SU-DHL-6 (cell line): ENCODE data around the gene SIRPD.

Experiments used
- H2AFZ ChIP-seq: fragments of 200-600 bp; sonication (generic); 2 replicates; pipeline ENCODE4 v1.6.1; 2014; ENCODE audit warnings: low read depth, mild to moderate bottlenecking, moderate library complexity, mixed read lengths, antibody characterized with exemption, low read length; ENCODE audit not compliant: severe bottlenecking
- H3F3A ChIP-seq: fragments of 200-600 bp; shearing (Covaris generic); 2 replicates; pipeline ENCODE4 v1.6.0; 2016; ENCODE audit warnings: antibody characterized with exemption, mild to moderate bottlenecking; ENCODE audit not compliant: insufficient read depth
- H3K27ac ChIP-seq: fragments of 200-600 bp; sonication (generic); 2 replicates; pipeline ENCODE4 v1.5.1; 2016; ENCODE audit warnings: low read depth, mild to moderate bottlenecking, low read length, moderate library complexity, mixed read lengths
- H3K27me3 ChIP-seq: fragments of 200-600 bp; sonication (generic), shearing (Covaris generic); 2 replicates; pipeline ENCODE4 v1.6.0; 2014; ENCODE audit warnings: mild to moderate bottlenecking, low read length
- H3K36me3 ChIP-seq: fragments of 200-600 bp; sonication (generic); 2 replicates; pipeline ENCODE4 v1.6.1; 2014; ENCODE audit warnings: mild to moderate bottlenecking, low read length, mixed read lengths
- H3K4me2 ChIP-seq: fragments of 300-600, 200-600 bp; shearing (Covaris generic), sonication (generic); 2 replicates; pipeline ENCODE4 v1.6.0; 2014; ENCODE audit warnings: low read length, low read depth, mild to moderate bottlenecking; ENCODE audit not compliant: poor library complexity, severe bottlenecking
- H3K4me3 ChIP-seq: fragments of 200-600 bp; sonication (generic); 2 replicates; pipeline ENCODE4 v1.5.1; 2014; ENCODE audit warnings: antibody characterized with exemption, low read length, mild to moderate bottlenecking, mixed read lengths; ENCODE audit not compliant: insufficient read depth, poor library complexity, severe bottlenecking
- H3K79me2 ChIP-seq: fragments of 200-600 bp; sonication (generic); 2 replicates; pipeline ENCODE4 v1.6.1; 2014; ENCODE audit warnings: mild to moderate bottlenecking, low read length, moderate library complexity; ENCODE audit not compliant: insufficient read depth
- H3K9ac ChIP-seq: fragments of 200-600 bp; sonication (generic); 2 replicates; pipeline ENCODE4 v1.7.0; 2014; ENCODE audit warnings: mild to moderate bottlenecking, low read length
- H3K9me2 ChIP-seq: fragments of 200-600 bp; sonication (generic); replicated peaks from 2 replicates; pipeline ENCODE4 v1.6.1; 2014; ENCODE audit warnings: low read length; ENCODE audit not compliant: insufficient read depth
- H3K9me3 ChIP-seq: fragments of 200-600 bp; sonication (generic); 2 replicates; pipeline ENCODE4 v1.6.1; 2014; ENCODE audit warnings: low read length, mixed read lengths; ENCODE audit not compliant: insufficient read depth
- H4K20me1 ChIP-seq: fragments of 200-600 bp; sonication (generic); 2 replicates; pipeline ENCODE4 v1.6.1; 2014; ENCODE audit warnings: low read depth, mild to moderate bottlenecking, antibody characterized with exemption, low read length, moderate library complexity, mixed read lengths
- EZH2phosphoT487 ChIP-seq: fragments of 200-600 bp; sonication (generic), shearing (Covaris generic); conservative IDR thresholded peaks from 2 replicates; pipeline ENCODE4 v1.6.1; 2018; ENCODE audit warnings: mild to moderate bottlenecking, antibody characterized with exemption, low read length, moderate library complexity, mixed read lengths
- TF ChIP-seq, protein P1 (sequence below): fragments of 200-600 bp; sonication (generic); IDR thresholded peaks from one replicate; pipeline ENCODE4 v1.5.1; 2017; ENCODE audit warnings: antibody characterized with exemption, mild to moderate bottlenecking, low read length, moderate library complexity; ENCODE audit not compliant: insufficient read depth, poor library complexity, severe bottlenecking

Gene SIRPD

DNA sequence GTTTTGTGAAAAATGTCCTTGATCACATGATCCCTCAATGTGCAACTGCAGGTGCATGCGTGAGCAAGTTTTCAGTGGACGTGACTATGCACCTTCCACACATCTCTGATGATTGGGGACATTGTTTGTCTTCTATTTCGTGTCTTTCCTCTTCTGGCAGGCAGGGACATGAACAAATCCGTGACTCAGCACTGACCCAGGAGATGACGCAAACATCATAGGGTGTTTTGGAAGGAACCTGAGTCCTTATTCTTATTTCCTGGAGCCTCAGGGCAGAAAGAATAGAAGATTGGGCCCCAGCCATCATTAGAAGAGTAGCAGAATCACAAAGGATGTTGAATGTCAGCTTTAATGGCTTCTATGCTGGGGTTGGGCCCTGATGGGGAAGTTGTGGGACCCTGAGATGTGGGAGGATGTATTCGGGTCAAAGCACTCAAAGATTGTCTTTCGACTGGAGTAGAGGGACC is 11.9 kb upstream of the SIRPD start:
- Histone ChIP-seq H3K9ac (no peak overlapping the region), H3K4me2 (no peak overlapping the region), H2AFZ (no peak overlapping the region)

DNA sequence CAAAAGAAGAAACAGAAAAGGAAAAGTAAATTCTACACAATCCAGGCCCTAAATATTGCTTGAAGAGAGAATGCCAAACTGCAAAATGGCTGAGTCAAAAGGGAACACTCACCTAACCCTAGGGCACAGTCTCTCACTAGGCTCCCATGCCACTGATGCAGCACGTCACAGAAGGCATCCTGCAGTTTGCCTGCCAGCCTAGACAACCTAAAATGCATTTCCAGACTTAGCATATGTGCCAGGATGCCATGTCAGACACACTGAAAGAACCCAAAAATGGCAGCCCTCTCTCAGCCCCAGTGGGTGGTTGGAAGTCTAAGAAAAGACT is 10.6 kb upstream of the SIRPD start:
- H3K9ac ChIP-seq: no peak overlapping the region
- H3K9me3 ChIP-seq: no peaks in the 10 kb centered on the region
- H2AFZ ChIP-seq: no peak overlapping the region
- H3K79me2 ChIP-seq: no peaks in the 10 kb centered on the region
- no peaks in the 10 kb centered on the region for H4K20me1 ChIP-seq
- no peaks in the 10 kb centered on the region for H3K9me2 ChIP-seq
- H3K4me3 ChIP-seq: no peak overlapping the region
- H3K27ac ChIP-seq: no peak overlapping the region
- H3F3A ChIP-seq: no peaks in the 10 kb centered on the region
- TF ChIP-seq EZH2phosphoT487: no peak
- TF ChIP-seq, protein P1, sequence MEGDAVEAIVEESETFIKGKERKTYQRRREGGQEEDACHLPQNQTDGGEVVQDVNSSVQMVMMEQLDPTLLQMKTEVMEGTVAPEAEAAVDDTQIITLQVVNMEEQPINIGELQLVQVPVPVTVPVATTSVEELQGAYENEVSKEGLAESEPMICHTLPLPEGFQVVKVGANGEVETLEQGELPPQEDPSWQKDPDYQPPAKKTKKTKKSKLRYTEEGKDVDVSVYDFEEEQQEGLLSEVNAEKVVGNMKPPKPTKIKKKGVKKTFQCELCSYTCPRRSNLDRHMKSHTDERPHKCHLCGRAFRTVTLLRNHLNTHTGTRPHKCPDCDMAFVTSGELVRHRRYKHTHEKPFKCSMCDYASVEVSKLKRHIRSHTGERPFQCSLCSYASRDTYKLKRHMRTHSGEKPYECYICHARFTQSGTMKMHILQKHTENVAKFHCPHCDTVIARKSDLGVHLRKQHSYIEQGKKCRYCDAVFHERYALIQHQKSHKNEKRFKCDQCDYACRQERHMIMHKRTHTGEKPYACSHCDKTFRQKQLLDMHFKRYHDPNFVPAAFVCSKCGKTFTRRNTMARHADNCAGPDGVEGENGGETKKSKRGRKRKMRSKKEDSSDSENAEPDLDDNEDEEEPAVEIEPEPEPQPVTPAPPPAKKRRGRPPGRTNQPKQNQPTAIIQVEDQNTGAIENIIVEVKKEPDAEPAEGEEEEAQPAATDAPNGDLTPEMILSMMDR: no peak
- no peaks in the 10 kb centered on the region for H3K27me3 ChIP-seq
- H3K4me2 ChIP-seq: no peak overlapping the region
- no peaks in the 10 kb centered on the region for H3K36me3 ChIP-seq

More for the DNA sequence above, 11.9 kb upstream of the SIRPD start:
- no peaks in the 10 kb centered on the region for H3K9me3 ChIP-seq
- H3K36me3 ChIP-seq: no peaks in the 10 kb centered on the region
- no peak overlapping the region for H3K27ac ChIP-seq
- no peaks in the 10 kb centered on the region for H3K27me3 ChIP-seq
- no peaks in the 10 kb centered on the region for H3F3A ChIP-seq
- H4K20me1 ChIP-seq: no peaks in the 10 kb centered on the region
- no peak overlapping the region for H3K4me3 ChIP-seq
- no peaks in the 10 kb centered on the region for H3K79me2 ChIP-seq
- TF ChIP-seq, protein P1: no peak
- no peak for TF ChIP-seq EZH2phosphoT487
- H3K9me2 ChIP-seq: no peaks in the 10 kb centered on the region

DNA sequence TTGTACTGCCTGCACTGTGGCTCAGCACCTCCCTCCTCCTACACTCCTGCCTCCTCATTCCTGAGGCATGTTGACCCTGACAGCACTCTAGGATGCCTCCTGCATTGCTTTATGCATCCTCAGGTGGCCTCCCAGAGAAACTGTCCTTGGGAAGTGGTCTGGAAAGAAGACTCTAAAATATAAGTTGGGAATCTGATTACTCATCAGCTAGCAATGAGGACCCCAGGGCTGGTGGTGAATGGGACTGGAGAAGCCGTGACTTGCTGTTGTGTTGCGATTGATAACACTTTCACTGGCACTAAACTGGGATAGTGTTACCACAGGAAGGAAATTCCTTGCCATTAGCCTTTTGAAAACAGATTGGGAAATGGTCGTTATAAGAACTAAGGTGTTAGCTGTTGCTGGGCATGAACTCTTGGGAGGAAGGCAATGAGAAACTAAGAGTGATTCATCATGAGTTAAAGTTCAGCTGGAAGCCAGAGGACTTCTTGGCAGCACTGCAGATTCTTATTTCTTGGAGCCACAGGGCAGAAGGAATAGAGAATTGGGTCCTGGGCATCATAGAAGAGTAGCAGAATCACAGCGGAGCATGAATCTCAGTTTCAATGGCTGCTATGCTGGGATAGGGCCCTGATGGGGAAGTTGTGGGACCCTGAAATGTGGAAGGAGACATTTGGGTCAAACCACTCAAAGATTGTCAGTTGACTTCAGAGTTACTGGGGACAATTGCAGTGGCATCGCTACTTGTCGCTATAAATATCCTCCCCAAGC is 10.1 kb upstream of the SIRPD start:
- H3K9ac ChIP-seq: no peak overlapping the region
- no peaks in the 10 kb centered on the region for H3K79me2 ChIP-seq
- H3K9me2 ChIP-seq: no peaks in the 10 kb centered on the region
- H3K27ac ChIP-seq: no peak overlapping the region
- H3K9me3 ChIP-seq: no peaks in the 10 kb centered on the region
- H3F3A ChIP-seq: no peaks in the 10 kb centered on the region
- no peak overlapping the region for H3K4me3 ChIP-seq
- no peaks in the 10 kb centered on the region for H3K27me3 ChIP-seq
- no peaks in the 10 kb centered on the region for H4K20me1 ChIP-seq
- H3K4me2 ChIP-seq: no peak overlapping the region
- no peak for TF ChIP-seq EZH2phosphoT487
- TF ChIP-seq, protein P1: no peak
- H3K36me3 ChIP-seq: no peaks in the 10 kb centered on the region
- no peak overlapping the region for H2AFZ ChIP-seq
